SIG-M5 treated with dmso at 0.1 percent for 504 hours (cell line): ENCODE measurements around the gene ZFYVE28.

ENCODE experiments used
- DNase-seq: peaks from one replicate; lab custom pipeline; 2025; ENCODE audit not compliant: unreplicated experiment; lab: John Stamatoyannopoulos, UW

ZFYVE28 gene

GRCh38 chr4:2264481-2265041 is 153.9 kb downstream of the ZFYVE28 start:
- DNase-seq = no peak

- DNase-seq = no peak
Observed at GRCh38 chr4:2263926-2264321, 154.5 kb downstream of the ZFYVE28 start.

GRCh38 chr4:2262944-2263250 is 155.5 kb downstream of the ZFYVE28 start:
- no peak for DNase-seq

GRCh38 chr4:2262145-2262943 is 156.1 kb downstream of the ZFYVE28 start:
- DNase-seq = peak; percentile 97

GRCh38 chr4:2261853-2262144 is 156.6 kb downstream of the ZFYVE28 start, which contains the start of gene MXD4:
MXD4 (minus strand) TSS chr4:2262109; CDS start chr4:2261980, 129 bp downstream.
- no peak for DNase-seq

GRCh38 chr4:2261110-2261852 is 157.2 kb downstream of the ZFYVE28 start:
- peak; percentile 5 for DNase-seq

GRCh38 chr4:2260344-2261109 is 157.9 kb downstream of the ZFYVE28 start:
- DNase-seq = no peak

- no peak for DNase-seq
Observed at GRCh38 chr4:2259541-2260343, 158.7 kb downstream of the ZFYVE28 start.

GRCh38 chr4:2259036-2259540 is 159.4 kb downstream of the ZFYVE28 start:
- no peak for DNase-seq

- no peak for DNase-seq
Observed at GRCh38 chr4:2258091-2259035, 160.1 kb downstream of the ZFYVE28 start.

- DNase-seq = no peak
Observed at GRCh38 chr4:2257361-2258081, 160.9 kb downstream of the ZFYVE28 start.

GRCh38 chr4:2256781-2257191 is 161.7 kb downstream of the ZFYVE28 start:
- no peak for DNase-seq

GRCh38 chr4:2256156-2256731 is 162.2 kb downstream of the ZFYVE28 start:
- DNase-seq = no peak

- DNase-seq = no peak
Observed at GRCh38 chr4:2255501-2256155, 162.8 kb downstream of the ZFYVE28 start.

GRCh38 chr4:2254665-2255500 is 163.6 kb downstream of the ZFYVE28 start:
- DNase-seq = no peak

- no peak for DNase-seq
Observed at GRCh38 chr4:2253160-2254084, 165.0 kb downstream of the ZFYVE28 start.
